NCI-H146 (cell line): ENCODE measurements around the gene ARL1.
"Not testable (repeated sequence)": the region's sequence is repeated elsewhere in the genome, so short reads cannot be mapped to it uniquely, and the experiment has no call there.

ENCODE experiments used
- DNase-seq: peaks from one replicate; lab custom pipeline; 2025; lab: John Stamatoyannopoulos, UW

Gene ARL1

GRCh38 chr12:101407436-101408345, at the start of gene ARL1:
ARL1 (minus strand) TSS chr12:101407772; CDS start chr12:101407645, 127 bp downstream.
- peak; percentile 84 for DNase-seq

- no peak for DNase-seq
Observed at GRCh38 chr12:101455685-101456084, 48.1 kb upstream of the ARL1 start.

GRCh38 chr12:101441461-101442224, 34.1 kb upstream of the ARL1 start:
- DNase-seq: no peak

GRCh38 chr12:101439236-101439635, 31.7 kb upstream of the ARL1 start:
- DNase-seq: no peak

- no peak for DNase-seq
Observed at GRCh38 chr12:101436136-101436535, 28.6 kb upstream of the ARL1 start.

- DNase-seq: no peak
Observed at GRCh38 chr12:101430456-101430855, 22.9 kb upstream of the ARL1 start.

GRCh38 chr12:101424620-101425019, 17.0 kb upstream of the ARL1 start:
- DNase-seq: no peak

- DNase-seq: not testable (repeated sequence)
Observed at GRCh38 chr12:101422066-101422465, 14.5 kb upstream of the ARL1 start.

- no peak for DNase-seq
Observed at GRCh38 chr12:101415228-101415627, 7.7 kb upstream of the ARL1 start.

GRCh38 chr12:101414533-101415119, 7.1 kb upstream of the ARL1 start:
- peak; percentile 37 for DNase-seq

- not testable (repeated sequence) for DNase-seq
Observed at GRCh38 chr12:101410169-101410568, 2.6 kb upstream of the ARL1 start.

- peak; percentile 51 for DNase-seq
Observed at GRCh38 chr12:101407049-101407435, 530 bp downstream of the ARL1 start.

- DNase-seq: not testable (repeated sequence)
Observed at GRCh38 chr12:101391181-101391580, 16.4 kb downstream of the ARL1 start.

GRCh38 chr12:101379149-101379548, 28.4 kb downstream of the ARL1 start:
- no peak for DNase-seq

- no peak for DNase-seq
Observed at GRCh38 chr12:101375573-101375972, 32.0 kb downstream of the ARL1 start.

GRCh38 chr12:101372431-101372830, 35.1 kb downstream of the ARL1 start:
- no peak for DNase-seq

- DNase-seq: no peak
Observed at GRCh38 chr12:101368016-101368415, 39.6 kb downstream of the ARL1 start.

- no peak for DNase-seq
Observed at GRCh38 chr12:101361455-101361854, 46.1 kb downstream of the ARL1 start.

- DNase-seq: no peak
Observed at GRCh38 chr12:101356794-101357193, 50.8 kb downstream of the ARL1 start.

- no peak for DNase-seq
Observed at GRCh38 chr12:101351682-101352081, 55.9 kb downstream of the ARL1 start.

GRCh38 chr12:101343893-101344292, 63.7 kb downstream of the ARL1 start:
- DNase-seq: no peak
